Heart left ventricle (tissue), 13 donors: Measurements from ENCODE around the gene HAUS3.

Experiments
- CTCF ChIP-seq, 12 donors: fragments of 200-600 bp; sonication (generic) in 4 of 12; IDR thresholded peaks; one replicate each; pipeline versions ENCODE4 v1.5.0 to v1.8.0; 2018 to 2022; ENCODE audit warnings: antibody characterized with exemption in 12 of 12, mild to moderate bottlenecking in 5 of 12
- POLR2A ChIP-seq, 2 donors: fragments of 450-650 bp; IDR thresholded peaks; one replicate each; pipeline ENCODE4 v1.6.1; 2017; ENCODE audit warnings: antibody characterized with exemption in 2 of 2, mild to moderate bottlenecking in 2 of 2, moderate library complexity in 2 of 2
- donor health status: ischemic (EF 13 %, LVEDD 7.1; RV severe dilation, severe dysfunction).
- donor health status: DM: no; HTN: yes; CAD: no.
- donor health status: DM: no; HTN: no; CAD: no.
- donor health status: ischemic (EF 25% LVEDD 6.9; RV normal size, moderate dysfunction).
- donor health status: ischemic (EF 25% LVEDD 5.7; RV mildly dilated, moderate dysfunction).
- donor health status: ischemic (EF 35%, LVEDD 5.7; RV mildly dilated, moderate dysfunction).
- donor health status: nonischemic (EF 11% LVEDD 7.7; RV severe dilation, severe dysfunction).
- donor health status: DM: yes; HTN: yes; CAD: no.
- donor health status: PGD.
- donor health status: ischemic (EF 29% LVEDD 5.4; RV normal size, mild dysfunction).
- donor health status: nonischemic (EF 23%, LVEDD 6.1; RV moderate dilation, normal function).

GRCh38 chr4:2179717-2180116, 62.2 kb downstream of the HAUS3 start:
- TF ChIP-seq CTCF (IDR thresholded peaks at IDR 0.05) = no peak
- TF ChIP-seq POLR2A (IDR thresholded peaks at IDR 0.05) = no peak
